Stromal cell of bone marrow (primary cell): ENCODE measurements around the gene FREM2.

Experiments used
- DNase-seq: peaks from one replicate; pipeline ENCODE4 v3.0.0-alpha.2; 2012; ENCODE audit warnings: low read depth

The FREM2 gene

GRCh38 chr13:38685974-38686576 is 802 bp upstream of the FREM2 start:
- DNase-seq: no peak

GRCh38 chr13:38687246-38688229 is 661 bp downstream of the FREM2 start:
- DNase-seq: no peak

DNA sequence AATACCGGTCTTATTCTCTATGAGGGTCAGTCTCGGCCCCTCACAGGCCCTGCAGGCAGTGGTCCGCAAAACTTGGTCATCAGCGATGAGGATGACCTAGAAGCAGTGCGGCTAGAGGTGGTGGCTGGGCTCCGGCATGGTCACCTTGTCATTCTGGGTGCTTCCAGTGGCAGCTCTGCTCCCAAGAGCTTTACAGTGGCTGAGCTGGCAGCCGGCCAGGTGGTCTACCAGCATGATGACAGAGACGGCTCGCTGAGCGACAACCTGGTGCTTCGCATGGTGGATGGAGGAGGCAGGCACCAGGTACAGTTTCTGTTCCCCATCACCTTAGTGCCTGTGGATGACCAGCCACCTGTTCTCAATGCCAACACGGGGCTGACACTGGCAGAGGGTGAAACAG is 1.8 kb downstream of the FREM2 start:
- no peak for DNase-seq

- DNase-seq: no peak
Observed at GRCh38 chr13:38690231-38690630, 3.4 kb downstream of the FREM2 start.

- no peak for DNase-seq
Observed at GRCh38 chr13:38693168-38693567, 6.3 kb downstream of the FREM2 start.

DNA sequence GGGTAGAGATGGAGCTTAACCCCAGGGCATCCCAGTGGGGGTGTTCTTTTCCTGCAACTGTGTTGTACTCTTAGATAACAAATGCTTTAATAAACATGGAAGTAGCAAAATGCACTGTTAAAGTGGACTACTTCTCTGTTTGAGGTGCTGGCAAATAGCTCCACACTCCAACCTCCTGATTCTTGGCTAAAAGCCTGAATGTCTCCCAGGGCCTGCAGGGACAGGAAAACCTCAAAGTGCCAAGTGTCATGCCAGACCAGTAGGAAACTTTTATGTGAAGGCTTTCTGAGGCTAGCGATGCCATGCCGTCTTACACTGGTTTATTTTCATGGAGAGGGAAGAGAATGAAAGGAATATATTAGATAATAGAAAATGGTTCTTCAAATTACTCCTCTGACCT is 6.8 kb downstream of the FREM2 start:
- no peak for DNase-seq

DNA sequence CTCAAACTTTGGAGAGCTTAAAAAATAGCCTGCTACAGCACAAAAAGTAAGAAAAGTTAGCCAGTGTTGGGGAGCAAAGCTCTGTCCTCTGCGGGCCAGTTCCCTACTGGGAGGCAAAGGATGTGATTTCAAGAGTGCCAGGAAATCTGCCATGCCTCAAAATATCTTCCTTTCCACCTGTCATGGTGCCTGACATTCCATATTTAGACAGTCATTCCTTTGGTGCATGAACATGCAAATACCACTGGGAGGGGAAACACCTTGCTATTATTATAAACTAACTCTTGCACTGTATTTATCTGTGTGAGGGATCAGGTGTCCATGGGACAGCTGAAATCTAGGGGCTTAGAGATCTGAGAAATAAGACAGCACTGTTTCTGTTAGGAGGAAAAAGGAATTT is 10.3 kb downstream of the FREM2 start:
- no peak for DNase-seq

GRCh38 chr13:38697628-38698333 is 10.9 kb downstream of the FREM2 start:
- no peak for DNase-seq

- DNase-seq: no peak
Observed at GRCh38 chr13:38700051-38700450, 13.2 kb downstream of the FREM2 start.

DNA sequence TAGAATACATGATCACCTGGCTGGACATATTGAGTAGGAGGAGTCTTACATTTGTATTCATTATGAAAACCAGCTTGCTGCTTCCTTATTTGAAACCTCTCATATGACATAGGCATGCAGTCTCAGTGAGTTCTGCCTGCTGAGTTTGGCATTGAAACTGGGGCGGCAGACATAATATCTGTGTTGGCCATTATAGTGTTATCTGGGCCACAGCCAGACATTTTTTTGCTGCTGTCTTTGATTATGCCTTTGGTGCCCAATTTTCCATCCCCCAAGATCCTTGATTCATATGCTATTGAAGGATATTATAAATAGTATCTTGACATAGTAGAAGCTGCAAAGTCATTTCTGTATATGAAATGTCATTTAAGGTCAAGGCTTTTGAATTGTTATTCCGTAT is 15.8 kb downstream of the FREM2 start:
- no peak for DNase-seq

DNA sequence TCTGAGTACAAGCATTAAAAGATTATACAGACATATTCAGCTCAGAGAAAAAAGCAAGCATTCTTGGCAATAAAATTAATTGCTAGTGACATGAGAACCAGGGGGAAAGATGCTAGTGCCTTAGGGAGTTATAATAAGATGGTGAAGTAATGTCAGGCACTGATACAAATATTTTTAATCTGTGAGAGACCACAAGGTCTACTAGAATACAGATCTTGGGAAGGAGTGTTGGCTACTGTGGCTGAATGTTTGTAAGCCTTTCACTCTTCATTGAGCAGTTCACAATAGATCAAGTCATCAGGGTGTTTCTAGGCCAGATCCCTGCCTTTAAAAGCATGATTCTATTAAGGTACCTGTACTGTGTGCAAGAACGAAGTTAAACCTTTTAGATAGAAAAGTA is 16.4 kb downstream of the FREM2 start:
- no peak for DNase-seq

DNA sequence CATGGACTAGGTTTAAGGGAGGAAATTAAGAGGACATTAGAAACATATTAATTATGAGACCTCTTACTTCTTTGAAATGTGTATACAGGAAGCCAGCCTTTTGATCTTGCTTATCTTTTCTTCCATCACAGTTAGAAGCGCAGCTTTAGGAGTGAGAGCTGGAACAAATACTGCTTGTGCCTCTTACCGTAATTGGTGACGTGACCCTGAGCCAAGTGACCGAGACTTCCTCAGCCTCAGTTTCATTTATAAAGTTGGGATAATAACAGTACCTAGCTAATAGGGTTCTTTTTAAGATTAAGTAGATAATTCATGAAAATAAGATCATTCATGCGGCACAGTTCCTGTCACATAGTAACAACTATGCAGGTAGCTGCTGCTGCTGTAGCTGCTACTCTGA is 18.5 kb downstream of the FREM2 start:
- no peak for DNase-seq

DNA sequence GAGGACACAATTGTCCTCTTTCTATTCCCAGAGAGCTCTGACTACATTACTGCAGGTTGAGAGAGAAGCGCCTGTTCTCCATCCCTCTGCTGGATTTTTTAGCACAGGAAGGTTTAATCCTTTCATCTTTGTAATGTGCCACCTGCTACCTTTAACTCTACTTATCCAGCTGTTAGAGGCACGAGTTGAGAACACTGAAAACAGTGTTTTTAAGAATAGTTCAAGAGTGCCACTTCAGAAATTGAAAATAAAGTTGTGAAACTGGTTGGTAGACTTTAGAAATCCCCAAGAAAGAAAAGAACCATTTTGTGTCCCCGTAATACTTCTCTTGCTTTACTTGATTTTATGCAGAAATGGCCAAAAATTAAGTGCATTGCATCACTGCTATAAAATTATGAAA is 20.6 kb downstream of the FREM2 start:
- no peak for DNase-seq

DNA sequence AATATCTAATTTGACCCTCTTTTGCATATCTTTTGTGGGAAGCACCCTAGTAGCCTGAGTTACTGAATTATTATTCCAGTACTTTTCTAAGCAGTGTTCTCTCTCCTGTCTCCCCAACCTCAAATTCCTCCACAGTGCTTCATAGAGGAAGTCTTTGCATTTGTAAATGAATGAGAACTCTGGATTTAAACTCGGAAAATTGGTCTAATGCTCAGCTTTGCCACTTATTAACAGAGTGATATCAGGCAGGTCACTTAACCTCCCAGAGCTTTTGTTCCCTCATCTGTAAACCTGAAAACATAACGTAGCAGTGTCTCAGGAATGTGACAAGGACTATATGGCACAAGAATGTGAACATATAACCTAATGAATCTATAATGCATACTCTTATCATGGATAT is 26.2 kb downstream of the FREM2 start:
- no peak for DNase-seq

- no peak for DNase-seq
Observed at GRCh38 chr13:38718374-38718773, 31.5 kb downstream of the FREM2 start.

DNA sequence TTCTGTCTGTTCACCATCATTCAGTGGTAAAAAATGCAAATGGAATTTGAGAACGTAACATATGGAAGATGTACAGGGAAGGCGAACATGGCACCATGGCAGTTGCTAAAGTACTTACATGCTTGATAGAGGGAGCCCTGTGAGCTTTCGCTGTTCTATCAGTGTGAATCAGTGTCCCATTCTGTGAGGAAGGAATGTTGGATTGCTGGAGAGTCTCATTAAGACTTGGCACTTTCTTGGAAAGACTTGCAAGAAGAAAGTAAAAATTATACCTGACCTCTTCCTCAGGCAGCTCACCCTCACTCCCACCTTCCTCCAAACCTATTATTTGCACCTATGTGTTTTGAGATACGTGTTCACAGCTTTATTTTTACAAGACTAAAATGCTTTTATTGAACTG is 43.5 kb downstream of the FREM2 start:
- DNase-seq: no peak

GRCh38 chr13:38733146-38733545 is 46.3 kb downstream of the FREM2 start:
- no peak for DNase-seq

DNA sequence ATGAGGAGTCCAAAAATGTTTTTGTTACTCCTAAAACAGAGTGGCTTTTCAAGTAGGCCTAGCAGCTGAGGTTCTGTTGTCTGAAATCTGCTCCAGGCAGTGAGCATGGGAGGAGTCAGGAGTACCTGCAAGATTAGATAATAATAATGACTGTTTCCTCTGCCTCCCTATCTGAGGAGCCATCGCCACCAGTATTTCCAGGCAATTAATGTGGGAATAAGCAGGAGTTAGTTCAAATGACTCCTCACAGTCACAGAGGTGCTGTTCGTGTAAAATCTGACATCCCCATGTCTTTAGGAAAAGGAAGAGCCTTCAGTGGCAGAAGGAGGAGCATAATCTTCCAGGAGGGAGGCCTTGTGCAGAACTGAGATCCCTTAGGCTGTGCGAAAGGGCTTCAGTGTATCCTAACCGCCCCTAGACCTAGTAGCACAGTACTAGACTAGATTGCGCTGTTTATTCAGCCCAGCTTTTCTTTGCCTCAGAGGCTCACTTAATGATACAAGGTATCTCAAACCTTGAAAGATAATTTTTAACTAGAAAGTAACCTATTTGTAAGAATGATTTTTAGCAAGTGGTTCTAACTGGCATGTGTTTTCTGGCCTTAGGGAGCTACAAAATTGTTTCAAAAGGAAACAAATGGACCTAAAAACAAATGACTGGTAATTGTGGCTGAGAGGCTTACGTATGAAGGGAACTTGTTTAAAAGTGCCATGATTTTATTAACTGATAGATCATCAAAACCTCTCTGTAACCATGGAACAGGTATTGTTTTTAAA is 49.0 kb downstream of the FREM2 start:
- DNase-seq: no peak

GRCh38 chr13:38743466-38743865 is 56.6 kb downstream of the FREM2 start:
- no peak for DNase-seq

DNA sequence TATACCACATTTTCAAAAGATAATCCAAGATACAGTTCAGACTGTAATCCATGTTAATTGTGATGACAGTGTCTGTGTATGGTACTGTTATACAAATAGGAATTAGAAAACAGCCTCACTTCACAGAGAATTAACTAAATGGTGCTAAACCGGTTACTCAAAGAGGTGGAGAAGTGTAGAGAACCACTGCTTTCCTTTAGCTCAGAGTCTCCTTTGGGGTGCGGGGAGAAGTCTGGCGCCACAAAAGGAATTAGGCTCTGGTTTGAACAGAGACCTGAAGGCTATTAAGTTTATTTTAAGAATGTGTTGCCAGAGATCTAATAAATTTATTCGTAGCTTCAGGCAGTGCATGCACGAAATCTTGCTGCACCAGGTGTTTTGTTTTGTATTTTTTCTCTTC is 65.8 kb downstream of the FREM2 start:
- DNase-seq: no peak

DNA sequence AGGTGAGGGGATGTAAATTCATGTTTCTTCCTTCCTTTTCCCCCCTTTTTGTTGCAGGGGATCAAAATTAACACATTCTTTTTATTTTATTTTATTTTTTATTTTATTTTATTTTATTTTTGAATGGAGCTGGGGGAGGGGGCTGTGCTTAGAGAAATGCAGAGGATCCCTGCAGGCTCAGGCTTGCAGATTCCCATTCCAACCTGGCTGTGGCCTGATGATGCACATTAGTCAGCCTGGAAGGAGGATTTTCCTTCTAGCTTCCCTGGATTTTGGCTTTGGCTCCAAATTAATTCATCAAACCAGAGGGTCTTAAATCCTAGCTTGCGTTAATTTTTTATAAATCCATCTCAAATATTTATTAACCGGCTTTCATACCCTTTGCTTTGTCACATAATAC is 67.0 kb downstream of the FREM2 start:
- no peak for DNase-seq

- DNase-seq: no peak
Observed at GRCh38 chr13:38755793-38756192, 68.9 kb downstream of the FREM2 start.
